Measurements from ENCODE around the gene RRN3. TPM values are rescaled to one million over a fixed set of nuclear protein-coding genes. Genes with fewer than 3 reads are reported as not detected.
A peak's percentile ranks its signal among the peaks of the same experiment; 100 is the strongest.
"Not testable (repeated sequence)": the region's sequence is repeated elsewhere in the genome, so short reads cannot be mapped to it uniquely, and the experiment has no call there.

The RRN3 gene
- total RNA-seq, 2 experiments from 2014 or later = 38.4 to 42.9 TPM

DNA sequence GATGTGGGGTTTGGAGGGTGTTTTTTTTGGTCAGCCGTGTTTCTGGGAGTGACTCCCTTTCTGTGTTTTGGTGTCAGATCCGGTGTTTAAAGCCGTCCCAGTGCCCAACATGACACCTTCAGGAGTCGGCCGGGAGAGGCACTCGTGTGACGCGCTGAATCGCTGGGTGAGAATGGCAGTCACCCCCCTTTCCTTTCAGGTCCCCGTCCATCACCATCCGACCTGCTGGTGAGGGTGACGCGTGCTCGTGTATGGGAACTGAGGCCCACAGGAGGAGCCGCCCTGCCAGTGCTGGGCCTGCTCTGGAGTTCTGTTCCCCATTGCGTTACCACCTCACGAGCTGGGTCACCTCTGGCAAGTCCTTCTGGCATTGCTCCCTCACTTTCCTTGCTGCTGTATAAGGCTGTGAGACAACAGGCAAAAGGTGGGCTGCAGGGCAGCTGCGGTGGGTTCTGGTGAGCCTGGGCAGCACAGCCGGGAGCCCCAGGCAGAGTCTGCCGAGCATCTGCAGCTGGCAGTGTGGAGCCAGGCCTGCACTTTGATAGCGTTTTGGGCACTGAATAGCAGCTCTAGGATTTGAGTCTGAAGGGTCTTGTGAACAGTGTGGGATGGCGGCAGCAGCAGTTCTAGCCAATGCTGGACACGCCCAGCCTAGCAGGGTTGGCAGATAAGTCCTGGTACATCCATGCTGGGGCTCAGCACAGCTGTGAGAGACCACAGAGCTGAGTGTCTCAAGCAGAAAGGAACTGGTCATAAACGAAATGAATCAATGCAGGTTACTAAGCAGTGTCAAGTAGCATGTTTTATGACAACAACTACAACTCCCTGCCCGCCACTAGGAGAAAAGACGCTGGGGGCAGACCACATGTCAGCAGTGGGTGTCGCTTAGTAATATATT lies 65.0 kb downstream of the RRN3 start:
- H3K27ac Mint-ChIP-seq; DNase-seq; H3K9me3 Mint-ChIP-seq; H3K4me3 ChIP-seq (ENCODE audit: low read length); intact Hi-C loops (cut with DNase I, micrococcal nuclease); H3K27me3 ChIP-seq (ENCODE audit: control insufficient read depth in 1 of 2, insufficient read depth in 2 of 2, low read length in 2 of 2); H3K9me3 ChIP-seq (ENCODE audit: control insufficient read depth in 1 of 2, insufficient read depth in 1 of 2, low read length in 2 of 2); H3K27ac ChIP-seq (ENCODE audit: low read depth in 1 of 2, low read length in 2 of 2); ATAC-seq (ENCODE audit: poor library complexity); CTCF ChIA-PET; H3K4me3 Mint-ChIP-seq; H3K27me3 Mint-ChIP-seq; POLR2A ChIA-PET: not testable (repeated sequence)
- Histone ChIP-seq H3K4me1 (ENCODE audit: insufficient read depth, low read length) (peaks cover 18% of the 10 kb centered on the region), H3K36me3 (ENCODE audit: insufficient read depth, low read length) (peaks cover 49% of the 10 kb centered on the region)
- Mint-ChIP-seq H3K4me1 (ENCODE audit: low read depth) (peaks cover 19% of the 10 kb centered on the region), H3K36me3 (ENCODE audit: low read depth) (peaks cover 90% of the 10 kb centered on the region)

DNA sequence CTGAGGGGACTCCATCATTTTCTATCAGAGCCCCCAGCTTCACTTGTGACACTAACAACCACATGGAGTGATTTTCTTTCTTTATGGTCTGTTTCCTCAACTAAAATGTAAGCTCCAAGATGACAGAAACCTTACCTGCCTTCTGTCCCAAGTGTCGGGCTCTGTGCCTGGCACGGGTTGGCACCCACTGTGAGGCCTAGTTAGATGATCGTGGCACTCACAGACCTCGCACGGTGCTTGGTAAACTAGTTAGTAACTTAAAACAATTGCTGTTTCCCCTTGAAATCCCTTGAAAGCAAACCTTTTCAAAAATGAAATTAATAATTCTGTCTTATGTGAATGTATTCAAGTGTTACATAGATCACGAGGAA lies 65.7 kb downstream of the RRN3 start:
- Histone ChIP-seq H3K36me3 (ENCODE audit: insufficient read depth, low read length) (peaks cover 49% of the 10 kb centered on the region), H3K4me1 (ENCODE audit: insufficient read depth, low read length) (peaks cover 18% of the 10 kb centered on the region)
- ATAC-seq (ENCODE audit: poor library complexity); H3K4me3 Mint-ChIP-seq; CTCF ChIA-PET; H3K27ac Mint-ChIP-seq; intact Hi-C loops (cut with DNase I, micrococcal nuclease); H3K27me3 Mint-ChIP-seq; H3K9me3 Mint-ChIP-seq; POLR2A ChIA-PET; H3K4me3 ChIP-seq (ENCODE audit: low read length); H3K9me3 ChIP-seq (ENCODE audit: control insufficient read depth in 1 of 2, insufficient read depth in 1 of 2, low read length in 2 of 2); DNase-seq; H3K27me3 ChIP-seq (ENCODE audit: control insufficient read depth in 1 of 2, insufficient read depth in 2 of 2, low read length in 2 of 2); H3K27ac ChIP-seq (ENCODE audit: low read depth in 1 of 2, low read length in 2 of 2): not testable (repeated sequence)
- H3K36me3 Mint-ChIP-seq (ENCODE audit: low read depth) = peaks cover 90% of the 10 kb centered on the region
- H3K4me1 Mint-ChIP-seq (ENCODE audit: low read depth) = peaks cover 19% of the 10 kb centered on the region

- H3K9me3 ChIP-seq (ENCODE audit: control insufficient read depth in 1 of 2, insufficient read depth in 1 of 2, low read length in 2 of 2); H3K27me3 ChIP-seq (ENCODE audit: control insufficient read depth in 1 of 2, insufficient read depth in 2 of 2, low read length in 2 of 2); H3K27me3 Mint-ChIP-seq; POLR2A ChIA-PET; H3K27ac Mint-ChIP-seq; H3K27ac ChIP-seq (ENCODE audit: low read depth in 1 of 2, low read length in 2 of 2); ATAC-seq (ENCODE audit: poor library complexity); CTCF ChIA-PET; H3K4me3 ChIP-seq (ENCODE audit: low read length); intact Hi-C loops (cut with DNase I, micrococcal nuclease); H3K9me3 Mint-ChIP-seq; DNase-seq; H3K4me3 Mint-ChIP-seq: not testable (repeated sequence)
- peaks cover 18% of the 10 kb centered on the region for H3K4me1 ChIP-seq (ENCODE audit: insufficient read depth, low read length)
- peaks cover 90% of the 10 kb centered on the region for H3K36me3 Mint-ChIP-seq (ENCODE audit: low read depth)
- H3K36me3 ChIP-seq (ENCODE audit: insufficient read depth, low read length) = peaks cover 46% of the 10 kb centered on the region
- peaks cover 18% of the 10 kb centered on the region for H3K4me1 Mint-ChIP-seq (ENCODE audit: low read depth)
Measured at GRCh38 chr16:15027503-15028344, 66.3 kb downstream of the RRN3 start.

DNA sequence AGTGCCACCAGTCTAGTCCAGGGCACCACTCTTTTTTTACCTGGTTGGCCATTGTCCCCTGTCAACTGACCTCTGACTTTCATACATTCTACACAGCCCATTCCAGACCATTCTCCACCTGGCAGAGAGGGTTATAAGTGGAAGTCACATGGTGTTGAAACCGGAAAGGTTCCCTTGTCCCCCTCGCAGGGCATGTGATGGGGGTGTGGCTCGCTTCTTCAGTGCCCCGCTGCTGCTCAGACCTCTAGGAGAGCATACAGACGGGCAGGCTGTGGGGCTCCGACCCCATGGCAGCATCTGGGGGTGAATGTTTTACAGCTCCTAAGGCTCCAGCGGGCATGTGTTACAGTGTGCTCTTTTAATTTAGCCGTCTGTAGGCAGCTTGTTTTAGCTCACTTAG lies 67.0 kb downstream of the RRN3 start:
- CTCF ChIA-PET; H3K9me3 ChIP-seq (ENCODE audit: control insufficient read depth in 1 of 2, insufficient read depth in 1 of 2, low read length in 2 of 2); DNase-seq; ATAC-seq (ENCODE audit: poor library complexity); POLR2A ChIA-PET; H3K27me3 ChIP-seq (ENCODE audit: control insufficient read depth in 1 of 2, insufficient read depth in 2 of 2, low read length in 2 of 2); H3K4me3 ChIP-seq (ENCODE audit: low read length); H3K27ac ChIP-seq (ENCODE audit: low read depth in 1 of 2, low read length in 2 of 2); H3K27ac Mint-ChIP-seq; H3K27me3 Mint-ChIP-seq; H3K9me3 Mint-ChIP-seq; intact Hi-C loops (cut with DNase I, micrococcal nuclease); H3K4me3 Mint-ChIP-seq: not testable (repeated sequence)
- peaks cover 11% of the 10 kb centered on the region for H3K4me1 ChIP-seq (ENCODE audit: insufficient read depth, low read length)
- H3K4me1 Mint-ChIP-seq (ENCODE audit: low read depth) = peaks cover 15% of the 10 kb centered on the region
- H3K36me3 Mint-ChIP-seq (ENCODE audit: low read depth) = peaks cover 90% of the 10 kb centered on the region
- peaks cover 40% of the 10 kb centered on the region for H3K36me3 ChIP-seq (ENCODE audit: insufficient read depth, low read length)

GRCh38 chr16:15025234-15025951 lies 68.7 kb downstream of the RRN3 start:
- ATAC-seq (ENCODE audit: poor library complexity); H3K27me3 ChIP-seq (ENCODE audit: control insufficient read depth in 1 of 2, insufficient read depth in 2 of 2, low read length in 2 of 2); POLR2A ChIA-PET; intact Hi-C loops (cut with DNase I, micrococcal nuclease); H3K27me3 Mint-ChIP-seq; H3K27ac ChIP-seq (ENCODE audit: low read depth in 1 of 2, low read length in 2 of 2); DNase-seq; H3K4me3 Mint-ChIP-seq; H3K4me1 ChIP-seq (ENCODE audit: insufficient read depth, low read length); H3K4me3 ChIP-seq (ENCODE audit: low read length); H3K9me3 Mint-ChIP-seq; CTCF ChIA-PET; H3K9me3 ChIP-seq (ENCODE audit: control insufficient read depth in 1 of 2, insufficient read depth in 1 of 2, low read length in 2 of 2): not testable (repeated sequence)
- peaks cover 11% of the 10 kb centered on the region for H3K4me1 Mint-ChIP-seq (ENCODE audit: low read depth)
- H3K27ac Mint-ChIP-seq = peak overlapping the region; percentile 8
- peaks cover 30% of the 10 kb centered on the region for H3K36me3 ChIP-seq (ENCODE audit: insufficient read depth, low read length)
- peaks cover 84% of the 10 kb centered on the region for H3K36me3 Mint-ChIP-seq (ENCODE audit: low read depth)

DNA sequence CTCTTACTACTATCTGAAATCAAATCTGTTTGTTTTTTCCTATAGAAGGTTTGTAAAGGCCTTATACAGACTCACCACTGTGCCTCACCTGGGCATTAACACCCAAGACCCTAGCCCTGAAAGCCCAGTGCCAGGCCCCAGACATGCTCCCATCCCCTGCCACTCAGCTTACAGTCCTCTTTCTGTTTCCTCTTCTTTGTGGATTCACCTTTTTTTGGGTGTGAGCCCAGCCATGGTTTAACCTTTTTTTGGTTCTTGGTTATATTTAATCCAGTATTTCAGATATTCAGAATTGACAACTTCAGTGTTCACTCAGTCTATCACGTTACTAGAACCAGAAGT lies 69.2 kb downstream of the RRN3 start:
- ATAC-seq (ENCODE audit: poor library complexity); POLR2A ChIA-PET; H3K27me3 Mint-ChIP-seq; H3K27ac Mint-ChIP-seq; H3K4me3 ChIP-seq (ENCODE audit: low read length); CTCF ChIA-PET; H3K9me3 Mint-ChIP-seq; DNase-seq; H3K4me1 ChIP-seq (ENCODE audit: insufficient read depth, low read length); H3K27me3 ChIP-seq (ENCODE audit: control insufficient read depth in 1 of 2, insufficient read depth in 2 of 2, low read length in 2 of 2); H3K4me3 Mint-ChIP-seq; H3K27ac ChIP-seq (ENCODE audit: low read depth in 1 of 2, low read length in 2 of 2); H3K9me3 ChIP-seq (ENCODE audit: control insufficient read depth in 1 of 2, insufficient read depth in 1 of 2, low read length in 2 of 2); intact Hi-C loops (cut with DNase I, micrococcal nuclease): not testable (repeated sequence)
- Mint-ChIP-seq H3K4me1 (ENCODE audit: low read depth) (peaks cover 11% of the 10 kb centered on the region), H3K36me3 (ENCODE audit: low read depth) (peaks cover 89% of the 10 kb centered on the region)
- H3K36me3 ChIP-seq (ENCODE audit: insufficient read depth, low read length) = peaks cover 30% of the 10 kb centered on the region

Measured in CD4-positive, alpha-beta T cell (primary cell).